ENCODE data around the gene ASIC1. TPM values are rescaled to one million over a fixed set of nuclear protein-coding genes. Genes with fewer than 3 reads are reported as not detected.

The ASIC1 gene
- total and polyA plus RNA-seq, 12 donors: 0.17 to 1.6 (median 0.70) TPM

DNA sequence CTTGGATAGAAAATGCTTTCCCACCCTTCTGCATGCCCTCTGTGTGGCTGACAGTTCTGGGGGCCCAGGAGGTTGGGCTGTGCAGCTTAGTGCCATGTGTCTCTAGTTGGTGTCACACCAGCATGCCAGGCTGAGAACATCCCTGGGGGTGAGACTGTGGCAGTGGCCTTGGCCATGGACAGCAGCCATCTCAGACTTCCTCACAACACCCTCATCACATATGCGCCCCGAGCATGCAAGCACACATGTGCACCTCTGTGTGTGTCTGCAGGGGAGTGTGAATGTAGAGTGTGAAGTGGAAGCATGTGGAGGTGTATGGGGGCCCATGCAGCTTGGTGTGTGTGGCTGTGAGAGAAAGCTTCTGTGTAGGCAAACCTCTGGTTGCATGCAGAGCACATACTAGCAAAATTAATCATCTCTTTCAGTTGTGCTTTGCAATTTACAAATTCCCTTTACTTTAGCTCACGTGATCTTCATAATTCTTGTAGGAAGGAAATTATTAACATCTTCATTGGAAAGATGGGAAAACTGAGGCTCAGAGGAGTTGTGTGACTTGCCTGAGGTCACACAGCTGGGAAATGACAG, 8.4 kb downstream of the ASIC1 start:
- TF ChIP-seq CTCF (IDR thresholded peaks at IDR 0.05): no peak
- ATAC-seq: no peak
- Histone ChIP-seq H3K27ac (no peak overlapping the region), H3K36me3 (no peaks in the 10 kb centered on the region), H3K27me3 (peaks cover 0 to 6% (median 0%) of the 10 kb centered on the region in 7 donors), H3K9me3 (no peaks in the 10 kb centered on the region), H3K4me1 (peaks cover 2 to 16% (median 8%) of the 10 kb centered on the region in 9 donors), H3K4me3 (no peak overlapping the region)
- intact Hi-C loops (cut with DNase I): no loop called here
- DNase-seq: no peak
- 88 to 91% methylated on average over 3 of the region's 3 CpGs for WGBS, 2 donors

DNA sequence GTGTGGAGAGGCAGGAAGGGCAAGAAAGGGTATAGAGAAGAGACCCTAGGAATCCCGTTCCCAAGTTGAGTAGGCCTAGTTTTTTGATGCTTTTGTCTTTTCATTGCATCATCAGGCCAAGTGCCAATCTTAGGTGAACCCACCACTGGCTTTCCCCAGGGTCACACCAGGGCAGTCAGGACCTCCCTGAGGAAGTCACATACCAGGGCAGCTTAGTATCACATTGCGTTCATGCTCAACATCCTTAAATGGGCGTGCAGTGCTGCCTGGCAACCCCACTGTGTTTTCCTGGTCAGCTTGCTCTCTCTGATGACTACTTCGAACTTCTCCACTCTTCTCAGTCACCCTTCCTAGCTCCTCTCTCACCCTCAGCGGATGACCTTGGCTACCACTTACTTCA, 9.0 kb downstream of the ASIC1 start:
- no peak for TF ChIP-seq CTCF (IDR thresholded peaks at IDR 0.05)
- WGBS, 2 donors: 48 to 54% methylated on average over 5 of the region's 5 CpGs
- Histone ChIP-seq H3K4me1 (peaks cover 3 to 13% (median 7%) of the 10 kb centered on the region in 9 donors), H3K9me3 (no peaks in the 10 kb centered on the region), H3K36me3 (no peaks in the 10 kb centered on the region), H3K27ac (no peak overlapping the region), H3K4me3 (no peak overlapping the region), H3K27me3 (peaks cover 0 to 6% (median 0%) of the 10 kb centered on the region in 7 donors)
- ATAC-seq (peak in 5 of 8 donors; percentile 27 to 53 (median 45)), DNase-seq (no peak)
- intact Hi-C loops (cut with DNase I): no loop called here

DNA sequence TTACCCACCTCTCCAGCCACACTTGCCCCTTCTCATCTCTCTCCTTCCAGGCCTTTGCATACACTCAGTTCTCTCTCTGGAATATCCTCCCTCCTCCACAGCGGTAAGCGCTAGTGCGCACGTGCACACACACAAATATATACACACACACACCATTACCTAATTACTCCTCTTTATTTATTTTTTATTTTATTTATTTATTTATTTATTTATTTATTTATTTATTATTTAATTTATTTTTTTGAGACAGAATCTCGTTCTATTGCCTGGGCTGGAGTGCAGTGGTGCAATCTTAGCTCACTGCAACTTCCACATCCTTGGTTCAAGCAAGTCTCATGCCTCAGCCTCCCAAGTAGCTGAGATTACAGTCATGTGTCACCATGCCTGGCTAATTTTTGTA, 11.7 kb downstream of the ASIC1 start:
- H3K27me3 ChIP-seq: no peaks in the 10 kb centered on the region
- H3K36me3 ChIP-seq: no peaks in the 10 kb centered on the region
- H3K4me3 ChIP-seq: no peak overlapping the region
- no peak for ATAC-seq
- no peaks in the 10 kb centered on the region for H3K9me3 ChIP-seq
- no peak overlapping the region for H3K27ac ChIP-seq
- TF ChIP-seq CTCF (IDR thresholded peaks at IDR 0.05): no peak
- intact Hi-C loops (cut with DNase I): no loop called here
- WGBS, 2 donors: 96% methylated on average over 5 of the region's 5 CpGs
- peaks cover 3 to 13% (median 6%) of the 10 kb centered on the region in 9 donors for H3K4me1 ChIP-seq
- DNase-seq: no peak

GRCh38 chr12:50069539-50069938, 12.1 kb downstream of the ASIC1 start:
- no peaks in the 10 kb centered on the region for H3K9me3 ChIP-seq
- no peaks in the 10 kb centered on the region for H3K36me3 ChIP-seq
- no peak overlapping the region for H3K4me3 ChIP-seq
- no peak overlapping the region for H3K27ac ChIP-seq
- no peak for TF ChIP-seq CTCF (IDR thresholded peaks at IDR 0.05)
- intact Hi-C loops (cut with DNase I): no loop called here
- 97% methylated on average over 3 of the region's 3 CpGs for WGBS, 2 donors
- H3K27me3 ChIP-seq: no peaks in the 10 kb centered on the region
- peaks cover 3 to 13% (median 6%) of the 10 kb centered on the region in 9 donors for H3K4me1 ChIP-seq
- DNase-seq (no peak), ATAC-seq (no peak)

Data from heart right ventricle (tissue), 16 donors.